ENCODE measurements around the gene SLC29A4. TPM values are rescaled to one million over a fixed set of nuclear protein-coding genes. Genes with fewer than 3 reads are reported as not detected.
A peak's percentile ranks its signal among the peaks of the same experiment; 100 is the strongest.

SLC29A4 gene
- total RNA-seq, 1 donor from 2014 or later = 7.3 TPM

- Mint-ChIP-seq H3K9me3 (peaks cover 4% of the 10 kb centered on the region), H3K27ac (no peak overlapping the region), H3K4me3 (peak overlapping the region; percentile 71), H3K27me3 (ENCODE audit: insufficient read depth, low read depth) (peaks cover 7% of the 10 kb centered on the region), H3K36me3 (peaks cover 45% of the 10 kb centered on the region), H3K4me1 (peaks cover 40% of the 10 kb centered on the region)
- Histone ChIP-seq H3K4me3 (no peak overlapping the region), H3K27ac (no peak overlapping the region), H4K20me1 (ENCODE audit: low read depth) (peaks cover 77% of the 10 kb centered on the region), H2AFZ (replicated peaks) (no peak overlapping the region), H3K9me3 (ENCODE audit: low read depth) (no peaks in the 10 kb centered on the region), H3F3A (ENCODE audit: low read depth) (peaks cover 14% of the 10 kb centered on the region), H3K79me2 (ENCODE audit: low read depth) (no peaks in the 10 kb centered on the region), H3K9ac (no peak overlapping the region), H3K4me1 (peaks cover 25% of the 10 kb centered on the region), H3K36me3 (no peaks in the 10 kb centered on the region), H3K4me2 (peak overlapping the region; percentile 29), H3K27me3 (peaks cover 46% of the 10 kb centered on the region)
- peak; percentile 32 for DNase-seq (ENCODE audit: low spot score)
- TF ChIP-seq CTCF (IDR thresholded peaks at IDR 0.05) = no peak
- no peak for TF ChIP-seq EZH2phosphoT487 (IDR thresholded peaks at IDR 0.05)
- no peak for TF ChIP-seq EZH2 (IDR thresholded peaks at IDR 0.05)
These were observed 68.9 kb downstream of the SLC29A4 start for GRCh38 chr7:5351507-5352265.

- H4K20me1 ChIP-seq (ENCODE audit: low read depth) = peaks cover 77% of the 10 kb centered on the region
- H3K4me3 Mint-ChIP-seq = no peak overlapping the region
- no peak overlapping the region for H2AFZ ChIP-seq (replicated peaks)
- H3K4me1 Mint-ChIP-seq = peaks cover 40% of the 10 kb centered on the region
- DNase-seq (ENCODE audit: low spot score) = no peak
- no peak overlapping the region for H3K9ac ChIP-seq
- H3K27ac ChIP-seq = no peak overlapping the region
- no peak overlapping the region for H3K4me2 ChIP-seq
- no peak for TF ChIP-seq EZH2phosphoT487 (IDR thresholded peaks at IDR 0.05)
- TF ChIP-seq EZH2 (IDR thresholded peaks at IDR 0.05) = no peak
- TF ChIP-seq CTCF (IDR thresholded peaks at IDR 0.05) = no peak
- H3K9me3 ChIP-seq (ENCODE audit: low read depth) = no peaks in the 10 kb centered on the region
- H3K27me3 ChIP-seq = peaks cover 46% of the 10 kb centered on the region
- no peak overlapping the region for H3K4me3 ChIP-seq
- peaks cover 25% of the 10 kb centered on the region for H3K4me1 ChIP-seq
- peaks cover 4% of the 10 kb centered on the region for H3K9me3 Mint-ChIP-seq
- peaks cover 14% of the 10 kb centered on the region for H3F3A ChIP-seq (ENCODE audit: low read depth)
- peak overlapping the region; percentile 46 for H3K27ac Mint-ChIP-seq
- peaks cover 48% of the 10 kb centered on the region for H3K36me3 Mint-ChIP-seq
- peaks cover 7% of the 10 kb centered on the region for H3K27me3 Mint-ChIP-seq (ENCODE audit: insufficient read depth, low read depth)
- no peaks in the 10 kb centered on the region for H3K36me3 ChIP-seq
- H3K79me2 ChIP-seq (ENCODE audit: low read depth) = no peaks in the 10 kb centered on the region
These were observed 69.8 kb downstream of the SLC29A4 start for GRCh38 chr7:5352440-5353010.

GRCh38 chr7:5354460-5355232, 71.9 kb downstream of the SLC29A4 start:
- no peaks in the 10 kb centered on the region for H3K9me3 ChIP-seq (ENCODE audit: low read depth)
- DNase-seq (ENCODE audit: low spot score) = no peak
- no peak overlapping the region for H2AFZ ChIP-seq (replicated peaks)
- no peak overlapping the region for H3K9ac ChIP-seq
- H3K27me3 Mint-ChIP-seq (ENCODE audit: insufficient read depth, low read depth) = peaks cover 9% of the 10 kb centered on the region
- peaks cover 23% of the 10 kb centered on the region for H3K4me1 ChIP-seq
- H3F3A ChIP-seq (ENCODE audit: low read depth) = peaks cover 14% of the 10 kb centered on the region
- H3K4me3 Mint-ChIP-seq = no peak overlapping the region
- H3K79me2 ChIP-seq (ENCODE audit: low read depth) = no peaks in the 10 kb centered on the region
- H4K20me1 ChIP-seq (ENCODE audit: low read depth) = peaks cover 67% of the 10 kb centered on the region
- H3K27ac ChIP-seq = no peak overlapping the region
- no peaks in the 10 kb centered on the region for H3K36me3 ChIP-seq
- no peak overlapping the region for H3K4me3 ChIP-seq
- peaks cover 61% of the 10 kb centered on the region for H3K36me3 Mint-ChIP-seq
- H3K9me3 Mint-ChIP-seq = peaks cover 4% of the 10 kb centered on the region
- H3K27ac Mint-ChIP-seq = no peak overlapping the region
- peaks cover 36% of the 10 kb centered on the region for H3K27me3 ChIP-seq
- H3K4me1 Mint-ChIP-seq = peaks cover 33% of the 10 kb centered on the region
- TF ChIP-seq EZH2 (IDR thresholded peaks at IDR 0.05) (no peak), CTCF (IDR thresholded peaks at IDR 0.05) (no peak), EZH2phosphoT487 (IDR thresholded peaks at IDR 0.05) (no peak)
- no peak overlapping the region for H3K4me2 ChIP-seq

Other genes starting within 250 kb of the SLC29A4 start
- 14.8 and 24.5 TPM in 2 replicates for gene RBAK, start 237.1 kb upstream of the SLC29A4 start, total RNA-seq (ENCODE audit: low replicate concordance)
- gene WIPI2, start 92.7 kb upstream of the SLC29A4 start, total RNA-seq (ENCODE audit: low replicate concordance) = 64.9 and 74.8 TPM in 2 replicates
- gene TNRC18, start 140.9 kb downstream of the SLC29A4 start, total RNA-seq (ENCODE audit: low replicate concordance) = 16.1 and 27.2 TPM in 2 replicates
- gene FBXL18, start 230.9 kb downstream of the SLC29A4 start, total RNA-seq (ENCODE audit: low replicate concordance) = 3.3 and 6.7 TPM in 2 replicates
- gene ACTB, start 247.7 kb downstream of the SLC29A4 start, total RNA-seq (ENCODE audit: low replicate concordance) = 1,381 and 2,318 TPM in 2 replicates

Measured in neural progenitor cell (in vitro differentiated cells).